Measurements from ENCODE around the gene CDK5RAP3.

The CDK5RAP3 gene

GRCh38 chr17:48026502-48027321, 55.8 kb downstream of the CDK5RAP3 start:
- H3K36me3 ChIP-seq (ENCODE audit: insufficient read depth, insufficient read length, low read length), result no peaks in the 10 kb centered on the region
- TF ChIP-seq ZNF274 (IDR thresholded peaks at IDR 0.05; ENCODE audit: low read depth, low read length) (no peak), SUZ12 (IDR thresholded peaks at IDR 0.05; ENCODE audit: extremely low read depth, insufficient read depth, insufficient read length) (no peak), YY1 (IDR thresholded peaks at IDR 0.05; ENCODE audit: insufficient read depth, insufficient read length) (no peak)
- no peaks in the 10 kb centered on the region for H3K9me3 ChIP-seq (ENCODE audit: insufficient read depth, low read length)
- H3K4me3 ChIP-seq (ENCODE audit: insufficient read length, low read depth), result no peak overlapping the region
- peaks cover 16% of the 10 kb centered on the region for H3K4me1 ChIP-seq (ENCODE audit: insufficient read depth, insufficient read length)
- H3K9ac ChIP-seq (ENCODE audit: insufficient read length, low read depth), result peak overlapping the region; percentile 54
- peak; percentile 77 for DNase-seq (ENCODE audit: low read depth, low spot score)
- H3K27me3 ChIP-seq (ENCODE audit: insufficient read depth, insufficient read length), result peaks cover 18% of the 10 kb centered on the region

- peaks cover 16% of the 10 kb centered on the region for H3K4me1 ChIP-seq (ENCODE audit: insufficient read depth, insufficient read length)
- no peak overlapping the region for H3K4me3 ChIP-seq (ENCODE audit: insufficient read length, low read depth)
- DNase-seq (ENCODE audit: low read depth, low spot score), result no peak
- no peak overlapping the region for H3K9ac ChIP-seq (ENCODE audit: insufficient read length, low read depth)
- H3K9me3 ChIP-seq (ENCODE audit: insufficient read depth, low read length), result no peaks in the 10 kb centered on the region
- H3K36me3 ChIP-seq (ENCODE audit: insufficient read depth, insufficient read length, low read length), result no peaks in the 10 kb centered on the region
- peaks cover 18% of the 10 kb centered on the region for H3K27me3 ChIP-seq (ENCODE audit: insufficient read depth, insufficient read length)
- TF ChIP-seq ZNF274 (IDR thresholded peaks at IDR 0.05; ENCODE audit: low read depth, low read length), result no peak
- no peak for TF ChIP-seq SUZ12 (IDR thresholded peaks at IDR 0.05; ENCODE audit: extremely low read depth, insufficient read depth, insufficient read length)
- TF ChIP-seq YY1 (IDR thresholded peaks at IDR 0.05; ENCODE audit: insufficient read depth, insufficient read length), result no peak
Observed at GRCh38 chr17:48027322-48027981, 56.5 kb downstream of the CDK5RAP3 start.

- H3K4me3 ChIP-seq (ENCODE audit: insufficient read length, low read depth), result no peak overlapping the region
- H3K36me3 ChIP-seq (ENCODE audit: insufficient read depth, insufficient read length, low read length), result no peaks in the 10 kb centered on the region
- H3K4me1 ChIP-seq (ENCODE audit: insufficient read depth, insufficient read length), result peaks cover 19% of the 10 kb centered on the region
- no peak overlapping the region for H3K9ac ChIP-seq (ENCODE audit: insufficient read length, low read depth)
- H3K27me3 ChIP-seq (ENCODE audit: insufficient read depth, insufficient read length), result peaks cover 15% of the 10 kb centered on the region
- TF ChIP-seq YY1 (IDR thresholded peaks at IDR 0.05; ENCODE audit: insufficient read depth, insufficient read length), result no peak
- no peak for TF ChIP-seq ZNF274 (IDR thresholded peaks at IDR 0.05; ENCODE audit: low read depth, low read length)
- no peak for TF ChIP-seq SUZ12 (IDR thresholded peaks at IDR 0.05; ENCODE audit: extremely low read depth, insufficient read depth, insufficient read length)
- DNase-seq (ENCODE audit: low read depth, low spot score), result no peak
- H3K9me3 ChIP-seq (ENCODE audit: insufficient read depth, low read length), result no peaks in the 10 kb centered on the region
Observed at GRCh38 chr17:48028736-48029135, 57.8 kb downstream of the CDK5RAP3 start.

DNA sequence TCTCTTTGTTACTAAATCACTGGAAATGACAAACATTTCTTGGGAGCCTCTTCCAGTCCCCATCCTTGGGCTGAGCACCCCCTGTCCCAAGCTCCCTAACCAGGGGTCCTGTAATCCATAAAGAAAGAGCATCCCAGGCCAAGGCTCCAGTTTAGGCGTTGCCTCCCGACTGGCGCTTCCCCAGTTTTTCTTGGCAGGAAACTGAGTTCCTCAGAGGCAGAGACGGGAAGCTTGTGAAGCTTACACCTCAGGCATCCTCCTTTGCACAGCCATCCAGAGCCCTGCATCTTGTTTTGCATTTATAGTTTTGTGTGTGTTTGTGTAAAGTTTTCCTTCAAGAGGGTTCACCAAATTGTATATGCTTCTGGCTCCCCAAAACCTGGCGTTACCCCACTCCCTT, 59.6 kb downstream of the CDK5RAP3 start:
- Histone ChIP-seq H3K36me3 (ENCODE audit: insufficient read depth, insufficient read length, low read length) (no peaks in the 10 kb centered on the region), H3K27me3 (ENCODE audit: insufficient read depth, insufficient read length) (peaks cover 3% of the 10 kb centered on the region), H3K9ac (ENCODE audit: insufficient read length, low read depth) (no peak overlapping the region), H3K9me3 (ENCODE audit: insufficient read depth, low read length) (no peaks in the 10 kb centered on the region), H3K4me1 (ENCODE audit: insufficient read depth, insufficient read length) (peaks cover 9% of the 10 kb centered on the region), H3K4me3 (ENCODE audit: insufficient read length, low read depth) (no peak overlapping the region)
- TF ChIP-seq YY1 (IDR thresholded peaks at IDR 0.05; ENCODE audit: insufficient read depth, insufficient read length) (no peak), SUZ12 (IDR thresholded peaks at IDR 0.05; ENCODE audit: extremely low read depth, insufficient read depth, insufficient read length) (no peak), ZNF274 (IDR thresholded peaks at IDR 0.05; ENCODE audit: low read depth, low read length) (no peak)
- DNase-seq (ENCODE audit: low read depth, low spot score), result no peak

All from NT2/D1 (cell line).